ENCODE data around the gene HOOK2.
"Not testable (repeated sequence)": the region's sequence is repeated elsewhere in the genome, so short reads cannot be mapped to it uniquely, and the experiment has no call there.

The HOOK2 gene

DNA sequence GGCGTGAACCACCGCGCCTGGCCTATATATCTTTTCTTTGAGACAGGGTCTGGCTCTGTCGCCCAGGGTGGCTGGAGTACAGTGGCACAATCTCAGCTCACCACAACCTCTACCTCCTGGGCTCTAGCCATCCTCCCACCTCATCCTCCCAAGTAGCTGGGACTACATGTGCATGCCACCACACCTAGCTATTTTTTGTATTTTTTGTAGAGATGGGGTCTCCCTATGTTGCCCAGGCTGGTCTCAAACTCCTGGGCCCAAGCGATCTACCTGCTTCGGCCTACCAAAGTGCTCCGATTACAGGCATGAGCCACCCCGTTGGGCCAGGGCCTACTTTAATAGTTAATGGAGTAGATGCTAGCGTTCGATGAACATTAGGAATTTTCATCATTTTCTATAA lies 55.1 kb downstream of the HOOK2 start:
- DNase-seq, result no peak

DNA sequence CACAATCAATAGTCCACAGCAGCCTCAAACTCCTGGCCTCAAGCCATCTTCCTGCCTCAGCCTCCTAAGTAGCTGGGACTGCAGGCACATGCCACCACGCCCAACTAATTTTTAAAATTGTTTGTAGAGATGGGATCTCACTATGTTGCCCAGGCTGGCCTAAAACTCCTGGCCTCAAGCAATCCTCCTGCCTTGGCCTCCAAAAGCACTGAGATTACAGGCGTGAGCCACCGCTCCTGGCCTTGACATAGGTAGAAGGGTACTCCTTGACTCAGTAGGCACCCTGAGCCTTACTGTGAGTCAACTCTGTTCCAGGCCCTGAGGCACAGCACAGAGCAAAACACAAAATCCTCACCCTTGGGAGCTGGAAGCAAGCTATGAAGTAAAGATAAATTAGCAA lies 59.4 kb downstream of the HOOK2 start:
- DNase-seq, result no peak

DNA sequence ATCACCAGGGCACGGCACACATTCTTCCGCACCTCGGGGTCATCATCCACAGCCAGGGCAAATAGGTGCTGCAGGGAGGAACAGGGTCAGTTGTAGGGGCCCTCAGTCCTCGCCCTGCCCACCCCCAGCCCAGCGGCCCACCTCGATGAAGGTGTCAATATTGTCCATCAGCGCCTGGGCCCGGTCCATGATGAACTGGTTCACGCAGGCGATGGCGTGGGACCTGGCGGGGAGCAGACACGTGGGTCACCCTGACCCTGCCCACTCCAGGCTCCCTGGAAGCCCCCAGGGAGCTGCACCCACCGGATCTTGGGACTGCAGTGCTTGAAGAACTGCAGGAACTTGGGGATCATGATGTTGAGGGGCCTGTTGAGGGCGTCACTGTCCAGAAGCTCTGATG lies 60.2 kb downstream of the HOOK2 start:
- DNase-seq, result no peak

DNA sequence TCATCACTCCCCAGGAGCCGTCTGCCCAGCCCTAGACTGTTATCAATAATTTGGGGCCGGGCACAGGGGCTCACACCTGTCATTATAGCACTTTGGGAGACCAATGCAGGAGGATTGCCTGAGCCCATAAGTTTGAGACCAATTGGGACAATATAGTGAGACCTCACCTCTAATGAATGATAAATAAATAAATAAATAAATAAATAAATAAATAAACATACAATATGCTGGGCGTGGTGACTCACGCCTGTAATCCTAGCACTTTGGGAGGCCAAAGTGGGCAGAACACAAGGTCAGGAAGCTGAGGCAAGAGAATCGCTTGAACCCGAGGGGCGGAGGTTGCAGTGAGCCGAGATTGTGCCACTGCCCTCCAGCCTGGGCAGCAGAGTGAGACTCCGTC lies 62.0 kb downstream of the HOOK2 start:
- not testable (repeated sequence) for DNase-seq

Data from NCI-H345 (cell line).